NCI-H2081 (cell line): ENCODE measurements around the gene LALBA.
"Not testable (repeated sequence)": the region's sequence is repeated elsewhere in the genome, so short reads cannot be mapped to it uniquely, and the experiment has no call there.

Experiments
- DNase-seq, 2 experiments: peaks; one replicate each; lab custom pipeline; 2025; lab: John Stamatoyannopoulos, UW

LALBA gene

GRCh38 chr12:48532601-48533000 is 37.2 kb downstream of the LALBA start:
- no peak for DNase-seq

GRCh38 chr12:48527891-48528670 is 41.8 kb downstream of the LALBA start:
- no peak for DNase-seq

DNA sequence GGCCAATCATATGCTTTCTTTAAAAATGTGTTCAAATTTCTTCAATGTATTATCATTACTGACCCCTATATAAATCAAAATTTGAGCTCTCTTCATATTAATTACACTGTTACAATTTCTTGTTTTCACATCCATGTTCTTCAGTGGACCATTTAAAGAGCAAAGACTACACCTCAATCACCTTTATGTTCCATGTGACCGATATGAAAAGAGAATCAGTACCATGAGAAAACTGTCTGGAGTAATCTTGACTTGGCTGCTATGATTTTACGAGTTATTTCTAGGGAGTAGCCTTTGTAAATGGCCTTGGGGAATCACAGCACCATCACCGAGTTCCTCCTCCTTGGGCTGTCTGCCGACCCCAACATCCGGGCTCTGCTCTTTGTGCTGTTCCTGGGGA is 44.5 kb downstream of the LALBA start, which contains the start of gene OR8S1:
OR8S1 (plus strand) TSS at position 301 of the 400 bp plus-strand sequence; CDS start at position 301, 0 bp downstream.
- DNase-seq, result no peak

- not testable (repeated sequence) for DNase-seq
These were observed 49.5 kb downstream of the LALBA start for GRCh38 chr12:48520381-48520780.
